ENCODE results near the gene ACACA. TPM values are rescaled to one million over a fixed set of nuclear protein-coding genes. Genes with fewer than 3 reads are reported as not detected.
"Not testable (repeated sequence)": the region's sequence is repeated elsewhere in the genome, so short reads cannot be mapped to it uniquely, and the experiment has no call there.

The ACACA gene
- polyA plus RNA-seq, 4 donors, result 7.0 to 30.0 (median 16.6) TPM

DNA sequence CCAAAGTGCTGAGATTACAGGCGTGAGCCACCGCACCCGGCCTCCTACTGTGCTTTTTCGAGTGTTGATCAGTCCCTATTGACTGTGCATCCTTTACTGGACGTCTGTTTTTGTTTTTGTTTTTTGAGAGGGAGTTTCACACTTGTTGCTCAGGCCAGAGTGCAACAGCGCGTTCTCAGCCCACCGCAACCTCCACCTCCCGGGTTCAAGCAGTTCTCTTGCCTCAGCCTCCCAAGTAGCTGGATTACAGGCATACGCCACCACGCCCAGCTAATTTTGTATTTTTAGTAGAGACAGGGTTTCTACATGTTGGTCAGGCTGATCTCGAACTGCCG is 1.5 kb upstream of the ACACA start:
- not testable (repeated sequence) for H3K4me3 ChIP-seq (ENCODE audit: low read depth in 1 of 3, low read length in 3 of 3); H3K27me3 ChIP-seq (ENCODE audit: control insufficient read depth in 3 of 3, insufficient read depth in 3 of 3, low read length in 3 of 3); DNase-seq; H3K4me1 ChIP-seq (ENCODE audit: control insufficient read depth in 3 of 3, insufficient read depth in 2 of 3, low read depth in 1 of 3, low read length in 2 of 3); H3K27ac ChIP-seq (ENCODE audit: low read depth in 1 of 3, low read length in 2 of 3); FAIRE-seq; H3K9me3 ChIP-seq (ENCODE audit: control insufficient read depth in 2 of 2, insufficient read depth in 1 of 2, low read depth in 1 of 2, low read length in 1 of 2)
- peaks cover 0 to 26% (median 5%) of the 10 kb centered on the region in 3 donors for H3K36me3 ChIP-seq (ENCODE audit: control insufficient read depth in 3 of 3, insufficient read depth in 2 of 3, low read depth in 1 of 3, low read length in 3 of 3)
- 91 to 94% (median 93%) methylated on average over 13 of the region's 13 CpGs for WGBS, 3 donors

DNA sequence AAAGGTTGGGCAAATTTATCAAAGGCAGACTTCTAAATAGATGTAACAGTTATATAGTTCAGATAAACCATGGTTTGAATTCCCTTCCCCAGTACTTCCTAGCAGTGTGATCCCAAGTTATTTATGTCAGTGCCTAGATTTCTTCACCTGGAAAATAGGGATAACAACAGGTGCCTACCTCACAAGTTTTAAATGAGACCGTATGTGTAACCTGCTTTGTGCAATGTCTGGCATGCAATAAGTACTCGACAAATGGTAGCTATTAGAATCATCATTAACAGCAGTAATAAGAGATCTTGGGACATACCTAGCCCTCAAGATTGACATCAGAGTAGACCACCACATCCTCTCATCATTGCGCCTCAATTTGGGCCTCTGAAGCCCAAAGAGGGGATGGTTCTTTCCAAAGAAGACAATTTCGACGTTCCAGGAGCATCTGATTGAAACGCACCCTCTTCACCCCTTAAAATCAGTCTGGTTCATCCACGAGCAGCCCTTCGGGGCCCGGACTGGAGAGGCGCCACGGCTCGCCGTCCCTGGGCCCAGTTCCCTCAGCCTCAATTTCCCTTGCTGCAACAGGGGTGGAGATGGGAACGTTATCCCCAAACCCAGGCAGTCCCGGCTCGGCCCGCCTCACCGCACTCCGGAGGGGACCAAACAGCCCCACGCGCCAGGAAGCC is 541 bp downstream of the ACACA start:
- FAIRE-seq (no peak), DNase-seq (peak in 1 of 2 donors; percentile 32)
- H3K27ac ChIP-seq (ENCODE audit: low read depth in 1 of 3, low read length in 2 of 3), result peak overlapping the region; percentile 87 to 98 (median 93)
- no peaks in the 10 kb centered on the region for H3K27me3 ChIP-seq (ENCODE audit: control insufficient read depth in 3 of 3, insufficient read depth in 3 of 3, low read length in 3 of 3)
- H3K4me1 ChIP-seq (ENCODE audit: control insufficient read depth in 3 of 3, insufficient read depth in 2 of 3, low read depth in 1 of 3, low read length in 2 of 3), result peaks cover 0 to 8% (median 0%) of the 10 kb centered on the region in 3 donors
- H3K9me3 ChIP-seq (ENCODE audit: control insufficient read depth in 2 of 2, insufficient read depth in 1 of 2, low read depth in 1 of 2, low read length in 1 of 2), result no peaks in the 10 kb centered on the region
- WGBS, 3 donors, result 0 to 1% (median 0%) methylated on average over 21 of the region's 21 CpGs
- H3K36me3 ChIP-seq (ENCODE audit: control insufficient read depth in 3 of 3, insufficient read depth in 2 of 3, low read depth in 1 of 3, low read length in 3 of 3), result peaks cover 0 to 13% (median 3%) of the 10 kb centered on the region in 3 donors
- peak overlapping the region; percentile 61 to 73 (median 69) for H3K4me3 ChIP-seq (ENCODE audit: low read depth in 1 of 3, low read length in 3 of 3)

DNA sequence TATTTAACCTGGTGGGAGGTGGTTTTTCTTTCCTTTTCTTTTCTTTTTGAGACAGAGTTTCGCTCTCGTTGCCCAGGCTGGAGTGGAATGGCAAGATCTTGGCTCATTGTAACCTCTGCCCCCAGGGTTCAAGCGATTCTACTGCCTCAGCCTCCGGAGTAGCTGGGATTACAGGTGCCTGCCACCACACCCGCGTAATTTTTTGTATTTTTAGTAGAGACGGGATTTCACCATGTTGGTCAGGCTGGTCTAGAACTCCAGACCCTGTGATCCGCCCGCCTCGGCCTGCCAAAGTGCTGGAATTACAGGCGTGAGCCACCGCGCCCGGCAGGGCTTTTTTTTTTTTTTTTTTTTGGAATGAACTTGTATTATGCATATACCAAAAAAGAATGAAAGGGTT is 1.1 kb downstream of the ACACA start:
- Histone ChIP-seq H3K27ac (ENCODE audit: low read depth in 1 of 3, low read length in 2 of 3) (peak overlapping the region in 2 of 3 donors; percentile 8 to 46), H3K36me3 (ENCODE audit: control insufficient read depth in 3 of 3, insufficient read depth in 2 of 3, low read depth in 1 of 3, low read length in 3 of 3) (peaks cover 0 to 12% (median 3%) of the 10 kb centered on the region in 3 donors), H3K4me3 (ENCODE audit: low read depth in 1 of 3, low read length in 3 of 3) (peak overlapping the region in 2 of 3 donors; percentile 61 to 69)
- not testable (repeated sequence) for FAIRE-seq; H3K9me3 ChIP-seq (ENCODE audit: control insufficient read depth in 2 of 2, insufficient read depth in 1 of 2, low read depth in 1 of 2, low read length in 1 of 2); H3K4me1 ChIP-seq (ENCODE audit: control insufficient read depth in 3 of 3, insufficient read depth in 2 of 3, low read depth in 1 of 3, low read length in 2 of 3); H3K27me3 ChIP-seq (ENCODE audit: control insufficient read depth in 3 of 3, insufficient read depth in 3 of 3, low read length in 3 of 3)
- peak in 1 of 2 donors; percentile 60 for DNase-seq
- 21 to 46% (median 46%) methylated on average over 14 of the region's 14 CpGs for WGBS, 3 donors

DNA sequence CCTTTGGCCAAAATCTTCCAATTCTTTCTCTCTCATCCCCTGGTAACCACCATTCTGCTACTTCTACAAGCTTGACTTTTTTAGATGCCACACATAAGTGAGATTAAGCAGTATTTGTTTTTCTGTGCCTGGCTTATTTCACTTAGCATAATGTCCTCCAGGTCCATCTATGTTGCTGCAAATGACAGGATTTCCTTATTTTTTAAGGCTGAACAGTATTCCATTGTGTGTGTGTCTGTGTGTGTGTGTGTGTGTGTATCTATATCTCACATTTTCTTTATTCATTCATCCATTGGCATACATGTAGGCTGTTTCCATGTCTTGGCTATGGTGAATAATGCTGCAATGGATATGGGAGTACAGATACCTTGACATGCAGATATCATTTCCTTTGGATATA is 6.1 kb downstream of the ACACA start:
- DNase-seq (no peak), FAIRE-seq (no peak)
- peaks cover 0 to 2% (median 0%) of the 10 kb centered on the region in 3 donors for H3K4me1 ChIP-seq (ENCODE audit: control insufficient read depth in 3 of 3, insufficient read depth in 2 of 3, low read depth in 1 of 3, low read length in 2 of 3)
- H3K27me3 ChIP-seq (ENCODE audit: control insufficient read depth in 3 of 3, insufficient read depth in 3 of 3, low read length in 3 of 3), result no peaks in the 10 kb centered on the region
- no peaks in the 10 kb centered on the region for H3K9me3 ChIP-seq (ENCODE audit: control insufficient read depth in 2 of 2, insufficient read depth in 1 of 2, low read depth in 1 of 2, low read length in 1 of 2)
- H3K27ac ChIP-seq (ENCODE audit: low read depth in 1 of 3, low read length in 2 of 3), result no peak overlapping the region
- H3K4me3 ChIP-seq (ENCODE audit: low read depth in 1 of 3, low read length in 3 of 3), result no peak overlapping the region
- peaks cover 0 to 3% (median 0%) of the 10 kb centered on the region in 3 donors for H3K36me3 ChIP-seq (ENCODE audit: control insufficient read depth in 3 of 3, insufficient read depth in 2 of 3, low read depth in 1 of 3, low read length in 3 of 3)

DNA sequence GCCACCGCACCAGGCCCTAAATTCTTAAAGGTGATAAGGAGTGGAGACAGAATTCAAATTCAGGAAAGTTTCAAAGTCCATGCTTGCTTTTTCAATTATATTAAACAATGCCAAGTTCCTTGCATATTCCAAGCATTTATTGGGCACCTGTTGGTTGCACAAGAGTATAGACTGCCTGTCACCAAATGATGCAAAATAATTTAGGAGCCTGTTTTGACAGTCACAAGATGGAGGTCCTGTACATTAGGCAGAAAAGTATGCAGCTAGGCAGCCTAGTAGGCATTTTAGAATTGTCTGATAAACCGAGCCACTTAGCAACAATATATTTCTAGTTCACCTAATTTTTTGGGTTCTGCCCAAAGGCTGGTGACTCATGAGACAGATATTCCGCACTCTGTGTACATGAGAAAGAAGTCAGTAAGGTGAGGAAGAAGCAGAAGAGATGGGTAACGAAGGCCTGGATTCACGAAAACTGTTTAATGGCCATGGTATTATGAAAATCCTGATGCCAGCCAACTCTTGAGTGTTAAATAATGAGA is 7.3 kb downstream of the ACACA start:
- H3K27ac ChIP-seq (ENCODE audit: low read depth in 1 of 3, low read length in 2 of 3), result no peak overlapping the region
- FAIRE-seq (no peak), DNase-seq (no peak)
- H3K27me3 ChIP-seq (ENCODE audit: control insufficient read depth in 3 of 3, insufficient read depth in 3 of 3, low read length in 3 of 3), result no peaks in the 10 kb centered on the region
- H3K9me3 ChIP-seq (ENCODE audit: control insufficient read depth in 2 of 2, insufficient read depth in 1 of 2, low read depth in 1 of 2, low read length in 1 of 2), result no peaks in the 10 kb centered on the region
- WGBS, 3 donors, result 65 to 79% (median 76%) methylated on average over 5 of the region's 5 CpGs
- H3K36me3 ChIP-seq (ENCODE audit: control insufficient read depth in 3 of 3, insufficient read depth in 2 of 3, low read depth in 1 of 3, low read length in 3 of 3), result peaks cover 0 to 3% (median 0%) of the 10 kb centered on the region in 3 donors
- no peaks in the 10 kb centered on the region for H3K4me1 ChIP-seq (ENCODE audit: control insufficient read depth in 3 of 3, insufficient read depth in 2 of 3, low read depth in 1 of 3, low read length in 2 of 3)
- H3K4me3 ChIP-seq (ENCODE audit: low read depth in 1 of 3, low read length in 3 of 3), result no peak overlapping the region

DNA sequence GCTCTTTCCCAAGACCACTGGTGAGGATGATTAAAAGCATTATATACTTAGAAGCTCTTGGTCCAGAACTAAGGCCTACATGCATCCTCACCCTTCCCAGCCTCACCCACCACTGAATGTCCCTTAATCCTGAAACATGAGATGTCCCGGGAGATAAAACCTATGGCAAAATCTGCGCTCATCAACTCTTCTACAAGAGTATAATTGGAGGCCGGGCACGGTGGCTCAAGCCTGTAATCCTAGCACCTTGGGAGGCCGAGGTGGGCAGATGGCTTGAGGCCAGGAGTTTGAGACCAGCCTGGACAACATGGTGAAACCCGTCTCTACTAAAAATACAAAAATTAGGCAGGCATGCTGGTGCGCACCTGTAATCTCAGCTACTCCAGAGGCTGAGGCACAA is 13.3 kb downstream of the ACACA start:
- no peak overlapping the region for H3K4me3 ChIP-seq (ENCODE audit: low read depth in 1 of 3, low read length in 3 of 3)

DNA sequence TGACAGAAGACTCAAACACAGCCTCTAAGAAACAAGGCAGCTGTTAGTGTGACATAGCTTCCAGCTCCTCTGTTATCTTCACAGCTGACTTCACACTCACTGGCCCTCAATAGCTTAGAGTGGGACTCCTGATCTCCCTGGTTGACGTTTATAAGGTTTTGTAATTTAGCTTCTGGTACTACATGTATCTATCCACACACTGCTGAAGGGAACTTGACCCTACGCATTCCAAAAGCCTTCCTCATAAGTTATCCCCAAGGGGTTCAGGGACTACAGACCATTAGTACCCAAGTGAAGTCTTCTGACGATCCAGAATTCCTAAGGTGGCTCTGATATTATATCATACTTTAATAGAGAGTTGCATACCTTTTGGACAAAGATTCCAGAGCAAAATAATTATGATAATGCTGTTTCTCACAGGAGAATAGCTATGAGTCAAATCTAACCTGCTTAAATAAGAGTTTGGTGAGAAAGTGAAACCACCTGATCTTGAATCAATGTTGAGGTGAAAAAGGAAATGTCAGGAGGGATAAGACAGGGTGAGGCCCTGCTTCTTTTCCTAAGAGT is 14.5 kb downstream of the ACACA start:
- peaks cover 11 to 29% (median 16%) of the 10 kb centered on the region in 3 donors for H3K4me1 ChIP-seq (ENCODE audit: control insufficient read depth in 3 of 3, insufficient read depth in 2 of 3, low read depth in 1 of 3, low read length in 2 of 3)
- H3K27ac ChIP-seq (ENCODE audit: low read depth in 1 of 3, low read length in 2 of 3), result peak overlapping the region; percentile 26 to 80 (median 68)
- peaks cover 0 to 2% (median 2%) of the 10 kb centered on the region in 3 donors for H3K36me3 ChIP-seq (ENCODE audit: control insufficient read depth in 3 of 3, insufficient read depth in 2 of 3, low read depth in 1 of 3, low read length in 3 of 3)
- WGBS, 3 donors, result 34 to 59% (median 51%) methylated on average over 3 of the region's 3 CpGs
- no peak overlapping the region for H3K4me3 ChIP-seq (ENCODE audit: low read depth in 1 of 3, low read length in 3 of 3)
- peak; percentile 45 to 55 for DNase-seq
- no peaks in the 10 kb centered on the region for H3K27me3 ChIP-seq (ENCODE audit: control insufficient read depth in 3 of 3, insufficient read depth in 3 of 3, low read length in 3 of 3)
- no peaks in the 10 kb centered on the region for H3K9me3 ChIP-seq (ENCODE audit: control insufficient read depth in 2 of 2, insufficient read depth in 1 of 2, low read depth in 1 of 2, low read length in 1 of 2)
- FAIRE-seq, result no peak

More for the DNA sequence above, 13.3 kb downstream of the ACACA start:
- DNase-seq (no peak), FAIRE-seq (no peak)
- Histone ChIP-seq H3K9me3 (ENCODE audit: control insufficient read depth in 2 of 2, insufficient read depth in 1 of 2, low read depth in 1 of 2, low read length in 1 of 2) (no peaks in the 10 kb centered on the region), H3K27ac (ENCODE audit: low read depth in 1 of 3, low read length in 2 of 3) (no peak overlapping the region), H3K27me3 (ENCODE audit: control insufficient read depth in 3 of 3, insufficient read depth in 3 of 3, low read length in 3 of 3) (no peaks in the 10 kb centered on the region), H3K36me3 (ENCODE audit: control insufficient read depth in 3 of 3, insufficient read depth in 2 of 3, low read depth in 1 of 3, low read length in 3 of 3) (peaks cover 0 to 2% (median 2%) of the 10 kb centered on the region in 3 donors), H3K4me1 (ENCODE audit: control insufficient read depth in 3 of 3, insufficient read depth in 2 of 3, low read depth in 1 of 3, low read length in 2 of 3) (peaks cover 11 to 24% (median 14%) of the 10 kb centered on the region in 3 donors)
- 94 to 97% (median 96%) methylated on average over 7 of the region's 7 CpGs for WGBS, 3 donors

DNA sequence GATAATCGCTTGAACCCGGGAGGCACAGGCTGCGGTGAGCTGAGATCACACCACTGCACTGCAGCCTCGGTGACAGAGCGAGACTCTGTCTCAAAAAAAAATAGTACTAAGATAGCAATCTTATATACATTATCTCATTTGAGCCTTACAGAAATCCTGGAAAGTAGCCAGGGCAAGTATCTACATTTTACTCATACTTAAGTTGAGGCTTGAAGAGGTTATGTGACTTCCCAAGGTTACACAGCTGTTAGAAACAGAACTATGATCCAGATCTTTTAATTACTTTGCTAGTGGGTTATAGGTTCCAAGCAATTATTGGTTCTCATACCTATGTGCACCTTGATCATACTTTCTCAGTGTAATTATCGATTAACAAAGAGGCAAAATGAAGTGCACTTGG is 15.5 kb downstream of the ACACA start:
- no peak for FAIRE-seq
- 41 to 76% (median 55%) methylated on average over 6 of the region's 6 CpGs for WGBS, 3 donors
- H3K9me3 ChIP-seq (ENCODE audit: control insufficient read depth in 2 of 2, insufficient read depth in 1 of 2, low read depth in 1 of 2, low read length in 1 of 2), result no peaks in the 10 kb centered on the region
- H3K4me3 ChIP-seq (ENCODE audit: low read depth in 1 of 3, low read length in 3 of 3), result no peak overlapping the region
- peak in 1 of 2 donors; percentile 83 for DNase-seq
- H3K4me1 ChIP-seq (ENCODE audit: control insufficient read depth in 3 of 3, insufficient read depth in 2 of 3, low read depth in 1 of 3, low read length in 2 of 3), result peaks cover 11 to 35% (median 16%) of the 10 kb centered on the region in 3 donors
- H3K27ac ChIP-seq (ENCODE audit: low read depth in 1 of 3, low read length in 2 of 3), result peak overlapping the region in 1 of 3 donors; percentile 25
- peaks cover 0 to 2% (median 2%) of the 10 kb centered on the region in 3 donors for H3K36me3 ChIP-seq (ENCODE audit: control insufficient read depth in 3 of 3, insufficient read depth in 2 of 3, low read depth in 1 of 3, low read length in 3 of 3)
- H3K27me3 ChIP-seq (ENCODE audit: control insufficient read depth in 3 of 3, insufficient read depth in 3 of 3, low read length in 3 of 3), result no peaks in the 10 kb centered on the region
